Measurements from ENCODE around the gene BEST1. TPM values are rescaled to one million over a fixed set of nuclear protein-coding genes. Genes with fewer than 3 reads are reported as not detected.

Gene BEST1
- total RNA-seq, 1 experiment from 2014 or later: 0.17 TPM

GRCh38 chr11:61902313-61902712 is 47.8 kb upstream of the BEST1 start:
- H3K27me3 Mint-ChIP-seq (ENCODE audit: low read depth): no peaks in the 10 kb centered on the region
- H3K9me3 Mint-ChIP-seq: no peaks in the 10 kb centered on the region
- H3K36me3 Mint-ChIP-seq: no peaks in the 10 kb centered on the region
- no peak overlapping the region for H3K27ac Mint-ChIP-seq
- CTCF ChIA-PET: interaction anchor here (1.0 to 10.9 kb wide), 7 partner anchors 21 to 206 kb away, joined by 3 to 685 read pairs (median 24); partner anchors contain the start of gene BEST1
- POLR2A ChIA-PET: interaction anchor here (1.2 to 1.7 kb wide), 2 partner anchors 47 to 65 kb away, joined by 5 to 10 read pairs; partner anchors contain the start of gene FTH1
- DNase-seq (ENCODE audit: low spot score) (no peak), ATAC-seq (no peak)
- TF ChIP-seq FOXP1 (CRISPR knock-in tag; IDR thresholded peaks at IDR 0.05; ENCODE audit: borderline replicate concordance): no peak
- no peak for TF ChIP-seq ZNF317 (CRISPR knock-in tag; IDR thresholded peaks at IDR 0.05; ENCODE audit: borderline replicate concordance, low read depth)
- TF ChIP-seq ZNF512 (CRISPR knock-in tag; IDR thresholded peaks at IDR 0.05; ENCODE audit: borderline replicate concordance): no peak
- no peak for TF ChIP-seq TCF7 (CRISPR knock-in tag; IDR thresholded peaks at IDR 0.05; ENCODE audit: low read depth)
- no peak for TF ChIP-seq HMGA2 (CRISPR knock-in tag; IDR thresholded peaks at IDR 0.05)
- no peak for TF ChIP-seq CTCF (IDR thresholded peaks at IDR 0.05)
- H3K4me3 Mint-ChIP-seq: no peak overlapping the region
- peaks cover 20% of the 10 kb centered on the region for H3K4me1 Mint-ChIP-seq

- no peaks in the 10 kb centered on the region for H3K27me3 Mint-ChIP-seq (ENCODE audit: low read depth)
- ATAC-seq (no peak), DNase-seq (ENCODE audit: low spot score) (no peak)
- TF ChIP-seq ZNF532 (CRISPR knock-in tag; IDR thresholded peaks at IDR 0.05; ENCODE audit: borderline replicate concordance) (no peak), SMAD3 (CRISPR knock-in tag; IDR thresholded peaks at IDR 0.05; ENCODE audit: borderline replicate concordance) (no peak), MAX (CRISPR knock-in tag; IDR thresholded peaks at IDR 0.05) (no peak), ATF1 (CRISPR knock-in tag; IDR thresholded peaks at IDR 0.05) (no peak), NR1H2 (CRISPR knock-in tag; IDR thresholded peaks at IDR 0.05) (no peak), ARID4B (CRISPR knock-in tag; IDR thresholded peaks at IDR 0.05; ENCODE audit: borderline replicate concordance) (no peak), CBFB (CRISPR knock-in tag; IDR thresholded peaks at IDR 0.05; ENCODE audit: low read depth) (no peak), NFE2L1 (CRISPR knock-in tag; IDR thresholded peaks at IDR 0.05) (no peak), NR3C1 (CRISPR knock-in tag; conservative IDR thresholded peaks at IDR 0.05; ENCODE audit: low read depth) (no peak), FOXJ3 (CRISPR knock-in tag; IDR thresholded peaks at IDR 0.05; ENCODE audit: borderline replicate concordance) (no peak), ETV6 (CRISPR knock-in tag; IDR thresholded peaks at IDR 0.05) (no peak), ZNF396 (CRISPR knock-in tag; IDR thresholded peaks at IDR 0.05; ENCODE audit: borderline replicate concordance) (no peak)
- ChIA-PET CTCF (interaction anchor here (0.6 to 10.9 kb wide), 15 partner anchors 9 to 209 kb away, joined by 3 to 685 read pairs (median 6); partner anchors contain the start of genes BEST1, FEN1 and TMEM258), POLR2A (interaction anchor here (1.2 kb wide), 2 partner anchors 42 to 46 kb away, joined by 3 to 10 read pairs; no protein-coding TSS in a partner anchor)
- no peak overlapping the region for H3K27ac Mint-ChIP-seq
- no peaks in the 10 kb centered on the region for H3K9me3 Mint-ChIP-seq
- H3K4me3 Mint-ChIP-seq: no peak overlapping the region
- peaks cover 26% of the 10 kb centered on the region for H3K4me1 Mint-ChIP-seq
- no peaks in the 10 kb centered on the region for H3K36me3 Mint-ChIP-seq
Measured at GRCh38 chr11:61903845-61904244, 46.3 kb upstream of the BEST1 start.

Data from WTC11 (cell line).